Fibroblast of villous mesenchyme (primary cell): ENCODE data around the gene UTF1. TPM values are rescaled to one million over a fixed set of nuclear protein-coding genes. Genes with fewer than 3 reads are reported as not detected.

Experiments used
- DNase-seq: peaks from one replicate; pipeline ENCODE4 v3.0.0-alpha.2; 2010; ENCODE audit warnings: low read depth
- H3K4me3 ChIP-seq: 2 replicates; pipeline ENCODE4 v1.5.1; 2011; ENCODE audit warnings: low read depth, mild to moderate bottlenecking, low read length
- total RNA-seq: library from RNA; depleted of rRNA; stranded (reverse); fragments of >200 nt; gene quantifications from 2 replicates; pipeline ENCODE4 v1.2.3, GENCODE V29; 2012
- TF ChIP-seq, protein P1 (sequence below): IDR thresholded peaks from 2 replicates; pipeline ENCODE4 v1.5.1; 2012; ENCODE audit warnings: low read depth, mild to moderate bottlenecking, low read length; ENCODE audit not compliant: insufficient read depth

The UTF1 gene
- total RNA-seq, 1 donor = not detected

DNA sequence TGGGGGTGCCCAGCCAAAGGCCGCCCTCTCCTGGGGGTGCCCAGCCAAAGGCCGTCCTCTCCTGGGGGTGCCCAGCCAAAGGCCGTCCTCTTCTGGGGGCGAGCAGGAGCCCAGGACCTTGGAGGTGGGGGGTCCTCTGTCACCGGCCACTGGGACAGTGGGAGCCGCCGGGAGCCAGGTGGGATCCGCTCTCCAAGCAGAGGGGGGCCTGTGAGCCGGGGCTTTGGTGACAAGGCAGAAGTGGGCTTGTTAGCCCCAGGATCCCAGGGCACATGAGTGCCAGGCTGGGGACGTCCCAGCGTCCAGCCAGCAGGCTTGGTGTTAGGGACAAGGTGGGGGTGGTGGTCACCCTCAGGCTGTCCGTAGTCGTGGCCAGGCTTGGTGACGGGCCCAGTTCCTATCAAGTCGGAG is 29.4 kb upstream of the UTF1 start:
- TF ChIP-seq, protein P1, sequence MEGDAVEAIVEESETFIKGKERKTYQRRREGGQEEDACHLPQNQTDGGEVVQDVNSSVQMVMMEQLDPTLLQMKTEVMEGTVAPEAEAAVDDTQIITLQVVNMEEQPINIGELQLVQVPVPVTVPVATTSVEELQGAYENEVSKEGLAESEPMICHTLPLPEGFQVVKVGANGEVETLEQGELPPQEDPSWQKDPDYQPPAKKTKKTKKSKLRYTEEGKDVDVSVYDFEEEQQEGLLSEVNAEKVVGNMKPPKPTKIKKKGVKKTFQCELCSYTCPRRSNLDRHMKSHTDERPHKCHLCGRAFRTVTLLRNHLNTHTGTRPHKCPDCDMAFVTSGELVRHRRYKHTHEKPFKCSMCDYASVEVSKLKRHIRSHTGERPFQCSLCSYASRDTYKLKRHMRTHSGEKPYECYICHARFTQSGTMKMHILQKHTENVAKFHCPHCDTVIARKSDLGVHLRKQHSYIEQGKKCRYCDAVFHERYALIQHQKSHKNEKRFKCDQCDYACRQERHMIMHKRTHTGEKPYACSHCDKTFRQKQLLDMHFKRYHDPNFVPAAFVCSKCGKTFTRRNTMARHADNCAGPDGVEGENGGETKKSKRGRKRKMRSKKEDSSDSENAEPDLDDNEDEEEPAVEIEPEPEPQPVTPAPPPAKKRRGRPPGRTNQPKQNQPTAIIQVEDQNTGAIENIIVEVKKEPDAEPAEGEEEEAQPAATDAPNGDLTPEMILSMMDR = no peak
- DNase-seq = no peak
- H3K4me3 ChIP-seq = no peak overlapping the region

DNA sequence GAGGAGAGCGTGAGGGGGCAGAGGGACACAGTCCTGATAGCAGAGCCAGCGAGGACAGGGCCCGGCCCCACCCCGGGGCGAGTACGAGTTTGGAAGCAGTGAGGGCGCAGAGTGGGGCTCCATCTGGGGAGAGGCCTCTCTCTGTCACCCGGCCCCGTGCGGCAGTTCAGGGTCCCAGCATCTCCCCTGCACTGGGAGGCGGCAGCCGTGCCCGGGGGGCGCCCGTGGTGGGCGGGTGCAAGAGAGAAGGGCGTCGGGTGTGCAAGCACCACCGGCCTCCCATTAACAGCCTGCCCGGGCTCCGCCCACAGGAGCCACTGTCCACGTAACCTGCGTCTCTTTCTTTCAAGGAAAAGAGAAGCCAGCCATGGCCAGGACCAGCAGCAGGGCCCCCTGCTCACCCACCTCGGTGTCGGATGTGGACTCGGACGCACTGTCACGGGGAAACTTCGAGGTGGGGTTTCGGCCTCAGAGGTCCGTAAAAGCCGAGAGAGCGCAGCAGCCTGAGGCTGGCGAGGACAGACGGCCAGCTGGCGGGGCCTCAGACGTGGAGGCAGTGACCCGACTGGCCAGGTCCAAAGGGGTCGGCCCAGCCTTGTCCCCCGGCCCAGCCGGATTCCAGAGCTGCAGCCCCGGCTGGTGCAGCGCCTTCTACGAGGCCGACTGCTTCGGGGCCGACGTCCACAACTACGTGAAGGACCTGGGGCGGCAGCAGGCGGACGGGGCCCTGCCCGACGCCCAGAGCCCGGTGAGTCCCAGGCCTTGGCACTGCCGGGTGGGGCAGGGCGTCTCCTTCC is 28.7 kb upstream of the UTF1 start:
- TF ChIP-seq, protein P1 = no peak
- H3K4me3 ChIP-seq = no peak overlapping the region
- no peak for DNase-seq

DNA sequence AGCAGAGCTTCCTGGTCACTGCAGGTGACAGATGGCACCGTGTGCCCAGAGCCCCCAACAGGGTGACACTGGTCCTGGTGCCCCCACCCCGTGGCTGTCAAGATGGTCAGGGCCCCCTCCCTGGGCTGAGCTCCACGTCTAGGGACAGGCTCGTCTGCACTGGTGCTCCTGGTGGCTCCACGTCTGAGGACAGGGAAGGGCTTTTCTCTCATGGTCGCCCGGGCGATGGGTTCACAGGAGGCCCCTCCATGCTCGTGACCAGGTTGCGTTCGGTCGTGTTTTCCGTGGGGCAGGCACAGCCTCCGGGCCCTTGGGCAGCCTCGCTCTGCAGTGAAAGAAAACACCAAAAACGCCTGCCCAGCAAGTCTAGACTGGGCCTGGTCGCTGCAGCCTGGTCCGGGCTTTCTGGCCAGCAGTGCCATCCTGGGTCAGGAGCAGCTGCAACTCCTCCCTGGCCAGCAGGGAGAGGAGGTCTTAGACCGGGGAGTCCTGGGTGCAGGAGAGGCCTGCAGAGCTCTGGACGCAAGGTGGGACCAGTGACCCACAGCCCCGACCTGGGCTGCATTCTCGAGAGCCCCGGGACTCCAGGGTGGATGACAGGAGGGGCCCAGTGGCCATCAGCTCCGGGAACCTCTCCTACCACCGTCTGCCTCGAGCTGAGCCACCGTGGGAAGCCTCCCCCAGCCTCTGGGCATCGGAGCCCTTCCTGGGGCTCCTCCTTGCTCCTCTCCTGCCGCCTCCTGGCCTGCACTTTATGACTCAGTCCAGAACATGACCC is 27.9 kb upstream of the UTF1 start:
- no peak overlapping the region for H3K4me3 ChIP-seq
- no peak for DNase-seq
- TF ChIP-seq, protein P1 = no peak

DNA sequence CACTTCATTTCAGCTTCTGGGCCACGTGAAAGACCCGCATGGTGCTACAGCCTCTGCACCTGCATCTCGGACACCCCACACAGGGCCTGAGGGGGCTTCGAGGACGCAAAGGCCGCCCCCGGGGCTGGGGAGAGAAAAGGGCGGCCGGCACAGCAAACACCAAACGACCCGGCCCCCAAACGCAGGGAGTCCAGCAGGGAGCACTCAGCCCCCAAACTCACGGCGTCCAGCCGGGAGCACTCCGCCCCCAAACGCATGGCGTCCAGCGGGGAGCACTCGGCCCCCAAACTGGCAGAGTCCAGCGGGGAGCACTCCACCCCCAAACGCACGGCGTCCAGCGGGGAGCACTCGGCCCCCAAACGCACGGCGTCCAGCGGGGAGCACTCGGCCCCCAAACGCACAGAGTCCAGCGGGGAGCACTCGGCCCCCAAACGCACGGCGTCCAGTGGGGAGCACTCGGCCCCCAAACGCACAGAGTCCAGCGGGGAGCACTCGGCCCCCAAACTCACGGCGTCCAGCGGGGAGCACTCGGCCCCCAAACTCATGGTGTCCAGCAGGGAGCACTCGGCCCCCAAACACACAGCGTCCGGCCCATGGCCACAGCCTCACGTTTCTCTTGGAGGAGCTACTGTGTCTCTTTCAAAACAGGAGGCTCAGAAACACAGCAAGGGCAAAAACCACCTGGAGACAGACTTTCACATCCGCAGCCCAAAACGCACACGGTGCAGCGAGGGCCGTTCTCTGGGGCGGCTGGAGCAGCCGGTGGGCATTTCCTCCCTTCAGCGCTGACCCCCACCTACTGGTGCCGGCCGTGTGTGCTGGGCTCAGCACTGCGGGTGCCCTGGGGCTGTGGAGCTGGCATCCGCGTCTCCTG is 27.0 kb upstream of the UTF1 start:
- H3K4me3 ChIP-seq = no peak overlapping the region
- no peak for DNase-seq
- TF ChIP-seq, protein P1 = no peak

DNA sequence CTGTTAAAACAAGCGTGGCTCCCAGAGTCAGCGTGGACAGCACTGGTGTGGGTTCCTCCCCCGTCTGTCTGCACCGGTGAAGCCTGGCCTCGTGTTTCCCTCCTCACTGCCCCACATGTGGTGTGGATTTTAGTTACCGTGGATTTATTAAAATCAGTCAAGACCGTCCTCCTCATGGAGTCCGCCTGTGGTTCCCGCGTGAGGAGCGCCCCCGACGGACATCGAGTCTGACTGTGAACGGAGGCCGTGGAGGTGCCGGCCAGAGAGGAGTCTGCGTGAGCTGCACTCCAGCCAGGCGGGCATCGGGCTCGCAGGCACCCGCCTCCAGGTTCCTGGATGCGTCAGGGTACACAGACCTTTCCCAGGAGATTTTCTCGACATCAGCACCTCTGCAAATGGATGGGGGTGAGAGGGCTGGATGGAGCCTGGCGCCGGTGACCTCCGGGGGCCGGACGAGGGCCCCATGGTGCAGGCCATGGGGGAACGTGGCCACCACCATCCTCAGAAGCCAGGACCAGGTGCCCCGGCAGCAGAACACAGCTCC is 26.3 kb upstream of the UTF1 start:
- no peak for DNase-seq
- H3K4me3 ChIP-seq = no peak overlapping the region
- TF ChIP-seq, protein P1 = no peak
